Panc1 (cell line): Measurements from ENCODE around the gene ATP6V0E2.

Experiments used
- POLR2AphosphoS5 ChIP-seq: IDR thresholded peaks from 2 replicates; pipeline ENCODE4 v1.6.1; 2012; ENCODE audit warnings: mild to moderate bottlenecking, low read depth, low read length, moderate library complexity
- SIN3A ChIP-seq: IDR thresholded peaks from 2 replicates; pipeline ENCODE4 v1.6.1; 2012; ENCODE audit warnings: low read depth, mild to moderate bottlenecking, low read length, moderate library complexity, borderline replicate concordance; ENCODE audit not compliant: insufficient read depth
- TCF7L2 ChIP-seq: IDR thresholded peaks from 2 replicates; pipeline ENCODE4 v1.6.1; 2011; ENCODE audit warnings: mild to moderate bottlenecking, low read depth, low read length, inconsistent platforms
- TF ChIP-seq, protein P1 (sequence below), 2 experiments: IDR thresholded peaks; 2 replicates each; pipeline ENCODE4 v1.6.1; 2011 to 2012; ENCODE audit warnings: low read depth in 2 of 2, control low read depth in 1 of 2, low read length in 1 of 2, mild to moderate bottlenecking in 1 of 2, moderate library complexity in 1 of 2; ENCODE audit not compliant: insufficient read depth in 1 of 2
- TF ChIP-seq, protein P2 (sequence below): fragments of 450-650 bp; IDR thresholded peaks from 2 replicates; pipeline ENCODE4 v1.5.1; 2017; ENCODE audit warnings: mild to moderate bottlenecking

DNA sequence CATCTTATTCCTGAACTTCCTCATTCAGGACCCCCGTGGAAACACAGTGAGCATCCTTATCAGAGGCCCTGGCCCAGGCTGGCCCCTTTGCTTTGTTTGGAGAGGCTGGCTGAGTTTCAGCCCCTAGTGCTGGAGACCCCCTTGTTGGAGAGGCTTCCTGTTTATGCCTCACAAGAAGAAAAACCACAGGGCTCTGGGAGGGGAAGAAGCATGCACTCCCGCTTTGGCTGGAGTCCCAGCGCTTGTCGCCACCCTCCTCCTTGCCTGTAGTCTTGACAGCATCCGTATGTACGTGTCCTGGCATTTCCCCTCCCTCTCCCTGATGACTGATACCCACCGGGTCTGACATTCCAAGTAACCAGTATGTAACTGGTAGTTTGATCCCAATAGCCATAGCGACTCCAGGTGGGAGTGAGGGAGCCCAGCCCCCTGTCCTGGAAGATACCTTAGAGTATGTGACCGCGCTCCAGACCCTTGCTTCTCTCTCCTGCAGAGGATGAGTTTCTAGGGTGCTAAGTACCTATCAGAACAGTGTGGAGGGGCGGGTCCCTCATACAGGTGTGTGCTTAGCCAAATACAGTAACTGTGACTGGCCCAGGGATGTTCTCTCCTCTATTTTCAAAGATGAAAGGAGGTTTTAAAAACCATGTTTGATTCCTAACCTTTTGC lies 6.9 kb upstream of the ATP6V0E2 start:
- TF ChIP-seq, protein P1, sequence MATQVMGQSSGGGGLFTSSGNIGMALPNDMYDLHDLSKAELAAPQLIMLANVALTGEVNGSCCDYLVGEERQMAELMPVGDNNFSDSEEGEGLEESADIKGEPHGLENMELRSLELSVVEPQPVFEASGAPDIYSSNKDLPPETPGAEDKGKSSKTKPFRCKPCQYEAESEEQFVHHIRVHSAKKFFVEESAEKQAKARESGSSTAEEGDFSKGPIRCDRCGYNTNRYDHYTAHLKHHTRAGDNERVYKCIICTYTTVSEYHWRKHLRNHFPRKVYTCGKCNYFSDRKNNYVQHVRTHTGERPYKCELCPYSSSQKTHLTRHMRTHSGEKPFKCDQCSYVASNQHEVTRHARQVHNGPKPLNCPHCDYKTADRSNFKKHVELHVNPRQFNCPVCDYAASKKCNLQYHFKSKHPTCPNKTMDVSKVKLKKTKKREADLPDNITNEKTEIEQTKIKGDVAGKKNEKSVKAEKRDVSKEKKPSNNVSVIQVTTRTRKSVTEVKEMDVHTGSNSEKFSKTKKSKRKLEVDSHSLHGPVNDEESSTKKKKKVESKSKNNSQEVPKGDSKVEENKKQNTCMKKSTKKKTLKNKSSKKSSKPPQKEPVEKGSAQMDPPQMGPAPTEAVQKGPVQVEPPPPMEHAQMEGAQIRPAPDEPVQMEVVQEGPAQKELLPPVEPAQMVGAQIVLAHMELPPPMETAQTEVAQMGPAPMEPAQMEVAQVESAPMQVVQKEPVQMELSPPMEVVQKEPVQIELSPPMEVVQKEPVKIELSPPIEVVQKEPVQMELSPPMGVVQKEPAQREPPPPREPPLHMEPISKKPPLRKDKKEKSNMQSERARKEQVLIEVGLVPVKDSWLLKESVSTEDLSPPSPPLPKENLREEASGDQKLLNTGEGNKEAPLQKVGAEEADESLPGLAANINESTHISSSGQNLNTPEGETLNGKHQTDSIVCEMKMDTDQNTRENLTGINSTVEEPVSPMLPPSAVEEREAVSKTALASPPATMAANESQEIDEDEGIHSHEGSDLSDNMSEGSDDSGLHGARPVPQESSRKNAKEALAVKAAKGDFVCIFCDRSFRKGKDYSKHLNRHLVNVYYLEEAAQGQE (IDR thresholded peaks at IDR 0.05; ENCODE audit: insufficient read depth in 1 of 2, low read depth in 2 of 2, low read length in 1 of 2): no peak
- TF ChIP-seq, protein P2, sequence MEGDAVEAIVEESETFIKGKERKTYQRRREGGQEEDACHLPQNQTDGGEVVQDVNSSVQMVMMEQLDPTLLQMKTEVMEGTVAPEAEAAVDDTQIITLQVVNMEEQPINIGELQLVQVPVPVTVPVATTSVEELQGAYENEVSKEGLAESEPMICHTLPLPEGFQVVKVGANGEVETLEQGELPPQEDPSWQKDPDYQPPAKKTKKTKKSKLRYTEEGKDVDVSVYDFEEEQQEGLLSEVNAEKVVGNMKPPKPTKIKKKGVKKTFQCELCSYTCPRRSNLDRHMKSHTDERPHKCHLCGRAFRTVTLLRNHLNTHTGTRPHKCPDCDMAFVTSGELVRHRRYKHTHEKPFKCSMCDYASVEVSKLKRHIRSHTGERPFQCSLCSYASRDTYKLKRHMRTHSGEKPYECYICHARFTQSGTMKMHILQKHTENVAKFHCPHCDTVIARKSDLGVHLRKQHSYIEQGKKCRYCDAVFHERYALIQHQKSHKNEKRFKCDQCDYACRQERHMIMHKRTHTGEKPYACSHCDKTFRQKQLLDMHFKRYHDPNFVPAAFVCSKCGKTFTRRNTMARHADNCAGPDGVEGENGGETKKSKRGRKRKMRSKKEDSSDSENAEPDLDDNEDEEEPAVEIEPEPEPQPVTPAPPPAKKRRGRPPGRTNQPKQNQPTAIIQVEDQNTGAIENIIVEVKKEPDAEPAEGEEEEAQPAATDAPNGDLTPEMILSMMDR: no peak
- TF ChIP-seq POLR2AphosphoS5: no peak
- no peak for TF ChIP-seq TCF7L2
- no peak for TF ChIP-seq SIN3A
